ENCODE measurements around the gene KCTD11.

KCTD11 gene

GRCh38 chr17:7388856-7389255 lies 36.9 kb downstream of the KCTD11 start:
- DNase-seq (ENCODE audit: low read depth): no peak

GRCh38 chr17:7389924-7390910 lies 38.3 kb downstream of the KCTD11 start:
- no peak for DNase-seq (ENCODE audit: low read depth)
- H3K4me3 ChIP-seq (ENCODE audit: low read length): no peak overlapping the region
- TF ChIP-seq CTCF (IDR thresholded peaks at IDR 0.05; ENCODE audit: insufficient read depth, low read depth, low read length, missing control alignments): no peak

More at GRCh38 chr17:7388856-7389255, 36.9 kb downstream of the KCTD11 start:
- H3K4me3 ChIP-seq (ENCODE audit: low read length): no peak overlapping the region
- TF ChIP-seq CTCF (IDR thresholded peaks at IDR 0.05; ENCODE audit: insufficient read depth, low read depth, low read length, missing control alignments): no peak

- no peak overlapping the region for H3K4me3 ChIP-seq (ENCODE audit: low read length)
- no peak for DNase-seq (ENCODE audit: low read depth)
- no peak for TF ChIP-seq CTCF (IDR thresholded peaks at IDR 0.05; ENCODE audit: insufficient read depth, low read depth, low read length, missing control alignments)
Observed at GRCh38 chr17:7391307-7391706, 39.3 kb downstream of the KCTD11 start.

- H3K4me3 ChIP-seq (ENCODE audit: low read length): peak overlapping the region; percentile 83
- no peak for DNase-seq (ENCODE audit: low read depth)
- no peak for TF ChIP-seq CTCF (IDR thresholded peaks at IDR 0.05; ENCODE audit: insufficient read depth, low read depth, low read length, missing control alignments)
Observed at GRCh38 chr17:7392696-7393612, 41.0 kb downstream of the KCTD11 start.

- peak; percentile 60 for DNase-seq (ENCODE audit: low read depth)
- peak overlapping the region; percentile 83 for H3K4me3 ChIP-seq (ENCODE audit: low read length)
- TF ChIP-seq CTCF (IDR thresholded peaks at IDR 0.05; ENCODE audit: insufficient read depth, low read depth, low read length, missing control alignments): no peak
Observed at GRCh38 chr17:7393613-7394451, 41.9 kb downstream of the KCTD11 start.

All from epithelial cell of esophagus (primary cell).